ENCODE measurements around the gene YPEL1. TPM values are rescaled to one million over a fixed set of nuclear protein-coding genes. Genes with fewer than 3 reads are reported as not detected.

Gene YPEL1
- total RNA-seq = 10 to 100 TPM in 1 of 2 donors, 1 to 10 TPM in 1; 2.9 to 16.2 TPM

GRCh38 chr22:21735200-21736083 lies at the start of gene YPEL1:
TSS of gene YPEL1 (minus strand) at chr22:21735794. CDS start at chr22:21710744, 25,050 bp downstream.
- Histone ChIP-seq H3K27ac (peak within 1 kb of the TSS; percentile 43 to 69), H3K4me1 (replicated peaks) (peaks cover 3% of the 10 kb centered on the region), H3K27me3 (replicated peaks; ENCODE audit: insufficient read depth) (no peaks in the 10 kb centered on the region), H3K36me3 (no peaks in the 10 kb centered on the region), H3K4me3 (peak within 1 kb of the TSS; percentile 39 to 65), H3K9me3 (no peaks in the 10 kb centered on the region)
- WGBS = 1% methylated on average over 67 of the region's 102 CpGs
- peak; percentile 96 for DNase-seq (ENCODE audit: low spot score)
- intact Hi-C loops (cut with DNase I) = loop anchor here (10.0 kb wide), 1 partner anchor 99 kb away; no protein-coding TSS in a partner anchor
- TF ChIP-seq POLR2AphosphoS5 (IDR thresholded peaks at IDR 0.05) (peak; percentile 93), CTCF (IDR thresholded peaks at IDR 0.05) (peak in 1 of 4 experiments; percentile 17), POLR2A (IDR thresholded peaks at IDR 0.05) (peak; percentile 98)

- intact Hi-C loops (cut with DNase I) = no loop called here
- H3K4me1 ChIP-seq (replicated peaks) = no peaks in the 10 kb centered on the region
- H3K4me3 ChIP-seq = no peak overlapping the region
- no peak overlapping the region for H3K27ac ChIP-seq
- 97% methylated on average over 2 of the region's 2 CpGs for WGBS
- no peak for DNase-seq (ENCODE audit: low spot score)
- no peak for TF ChIP-seq CTCF (IDR thresholded peaks at IDR 0.05)
- no peak for TF ChIP-seq POLR2A (IDR thresholded peaks at IDR 0.05)
- no peak for TF ChIP-seq POLR2AphosphoS5 (IDR thresholded peaks at IDR 0.05)
- no peaks in the 10 kb centered on the region for H3K27me3 ChIP-seq (replicated peaks; ENCODE audit: insufficient read depth)
- no peaks in the 10 kb centered on the region for H3K9me3 ChIP-seq
- H3K36me3 ChIP-seq = no peaks in the 10 kb centered on the region
These were observed 44.7 kb upstream of the YPEL1 start for GRCh38 chr22:21780259-21780658.

GRCh38 chr22:21779444-21779843 lies 43.9 kb upstream of the YPEL1 start:
- no peak for DNase-seq (ENCODE audit: low spot score)
- Histone ChIP-seq H3K36me3 (no peaks in the 10 kb centered on the region), H3K9me3 (no peaks in the 10 kb centered on the region), H3K27me3 (replicated peaks; ENCODE audit: insufficient read depth) (no peaks in the 10 kb centered on the region), H3K4me3 (no peak overlapping the region), H3K27ac (no peak overlapping the region), H3K4me1 (replicated peaks) (no peaks in the 10 kb centered on the region)
- intact Hi-C loops (cut with DNase I) = no loop called here
- TF ChIP-seq POLR2A (IDR thresholded peaks at IDR 0.05) = no peak
- TF ChIP-seq POLR2AphosphoS5 (IDR thresholded peaks at IDR 0.05) = no peak
- TF ChIP-seq CTCF (IDR thresholded peaks at IDR 0.05) = no peak
- WGBS = 87% methylated on average over 2 of the region's 2 CpGs

- Histone ChIP-seq H3K4me3 (no peak overlapping the region), H3K36me3 (no peaks in the 10 kb centered on the region), H3K27ac (no peak overlapping the region), H3K27me3 (replicated peaks; ENCODE audit: insufficient read depth) (no peaks in the 10 kb centered on the region), H3K9me3 (no peaks in the 10 kb centered on the region), H3K4me1 (replicated peaks) (no peaks in the 10 kb centered on the region)
- no peak for DNase-seq (ENCODE audit: low spot score)
- TF ChIP-seq CTCF (IDR thresholded peaks at IDR 0.05) = no peak
- no peak for TF ChIP-seq POLR2A (IDR thresholded peaks at IDR 0.05)
- TF ChIP-seq POLR2AphosphoS5 (IDR thresholded peaks at IDR 0.05) = no peak
- 90% methylated on average over 4 of the region's 4 CpGs for WGBS
- intact Hi-C loops (cut with DNase I) = no loop called here
These were observed 43.2 kb upstream of the YPEL1 start for GRCh38 chr22:21778705-21779363.
